ENCODE results near the gene PHF21A.

Gene PHF21A

DNA sequence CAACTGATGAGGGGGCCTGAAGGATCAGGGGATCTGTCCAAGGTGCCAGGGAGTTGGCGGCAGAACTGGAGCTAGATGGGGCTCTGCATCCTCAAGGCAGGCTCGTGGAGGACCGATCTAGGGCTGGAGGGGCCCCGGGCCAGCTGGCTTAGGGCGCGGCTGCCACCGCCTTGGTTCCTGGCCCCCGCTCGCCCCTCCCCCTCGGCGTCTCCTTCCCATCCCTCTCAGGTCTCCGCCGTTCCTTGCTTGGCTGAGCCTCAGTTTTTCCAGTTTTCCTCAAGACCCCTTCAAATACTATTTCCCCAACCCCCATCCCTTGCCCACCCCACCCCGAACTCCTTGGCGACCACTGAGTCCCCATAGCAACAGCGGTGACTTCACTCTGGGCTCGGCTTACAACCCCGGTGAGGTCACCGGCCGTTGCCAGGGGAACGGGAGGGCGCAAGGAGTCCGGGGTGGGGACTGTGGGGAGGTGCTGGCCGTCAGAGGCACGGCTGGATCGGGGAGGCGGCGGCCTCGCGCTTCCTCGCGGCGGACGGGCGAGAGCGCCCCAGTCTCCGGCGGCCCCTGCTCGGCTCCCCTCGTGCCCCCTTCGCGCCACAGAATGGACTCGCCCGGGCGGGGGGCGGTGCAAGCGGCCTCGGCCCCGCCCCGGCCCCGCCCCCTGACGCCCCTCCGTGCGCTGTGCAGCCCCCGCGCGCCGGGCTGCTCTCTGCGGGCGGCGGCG is 221.6 kb downstream of the PHF21A start:
- DNase-seq = no peak

DNA sequence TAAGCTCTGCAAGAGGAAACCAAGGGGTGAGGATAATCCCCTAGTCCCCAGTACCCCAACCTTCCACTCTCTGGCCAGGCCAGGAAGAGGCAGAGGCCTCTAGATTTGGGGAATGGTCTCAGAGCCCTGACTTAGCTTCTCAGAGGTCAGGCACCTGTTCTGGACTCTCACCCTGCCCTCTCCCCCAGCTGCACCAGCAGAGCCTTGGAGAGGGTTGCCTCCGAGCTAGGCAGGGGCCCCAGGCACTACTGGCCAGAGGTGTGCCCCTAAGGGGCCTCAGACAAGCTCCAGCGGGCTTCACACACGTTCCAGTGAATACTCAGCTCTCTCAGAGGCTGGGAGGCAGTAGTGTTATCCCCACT is 222.2 kb downstream of the PHF21A start:
- no peak for DNase-seq

DNA sequence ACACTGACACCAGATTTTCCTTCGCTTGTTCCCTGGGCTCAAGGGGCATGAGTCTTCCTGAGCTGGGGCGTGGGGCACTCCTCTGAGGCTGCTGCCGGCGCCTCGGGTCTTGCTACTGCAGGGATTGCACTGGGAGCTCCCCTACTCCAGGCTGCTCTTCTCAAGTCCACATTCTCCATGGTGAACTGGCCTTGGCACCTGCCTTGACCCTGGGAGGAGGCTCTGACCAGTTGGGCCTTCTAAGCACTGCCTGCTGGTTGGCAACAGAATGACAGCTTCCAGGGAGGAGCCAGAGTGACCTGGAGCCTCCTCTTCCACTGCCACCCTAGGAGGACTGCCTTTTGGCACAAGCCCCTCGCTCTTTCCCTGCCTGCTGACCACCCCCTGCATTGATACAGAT is 223.7 kb downstream of the PHF21A start:
- no peak for DNase-seq

DNA sequence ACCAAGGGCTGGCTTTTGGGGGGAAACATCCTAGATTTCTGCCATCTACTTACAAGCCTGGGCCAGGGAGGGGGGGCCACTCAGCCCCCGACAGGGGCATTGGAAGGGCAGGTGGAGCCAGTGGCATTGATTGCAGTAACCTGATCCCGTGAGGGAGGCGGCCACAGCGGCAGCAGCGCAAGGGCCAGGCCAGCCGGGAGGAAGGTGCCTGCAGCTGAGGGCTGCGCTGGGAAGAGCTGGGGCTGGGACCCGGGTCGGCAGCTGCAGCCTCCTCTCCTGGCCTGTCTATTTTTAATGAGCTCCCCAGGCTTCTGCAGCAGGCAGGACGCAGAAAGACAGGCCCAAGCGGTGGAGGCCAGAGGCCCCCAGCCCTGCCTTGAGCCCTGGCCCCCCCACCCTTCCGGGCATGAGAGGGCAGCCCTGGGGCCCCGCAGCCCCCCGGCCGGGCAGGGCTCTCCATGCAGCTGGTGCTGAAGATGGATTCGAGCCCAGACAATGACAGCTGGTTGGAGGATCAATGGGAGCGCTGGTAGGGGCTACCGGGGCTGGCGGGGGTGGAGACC is 224.8 kb downstream of the PHF21A start:
- DNase-seq = no peak

DNA sequence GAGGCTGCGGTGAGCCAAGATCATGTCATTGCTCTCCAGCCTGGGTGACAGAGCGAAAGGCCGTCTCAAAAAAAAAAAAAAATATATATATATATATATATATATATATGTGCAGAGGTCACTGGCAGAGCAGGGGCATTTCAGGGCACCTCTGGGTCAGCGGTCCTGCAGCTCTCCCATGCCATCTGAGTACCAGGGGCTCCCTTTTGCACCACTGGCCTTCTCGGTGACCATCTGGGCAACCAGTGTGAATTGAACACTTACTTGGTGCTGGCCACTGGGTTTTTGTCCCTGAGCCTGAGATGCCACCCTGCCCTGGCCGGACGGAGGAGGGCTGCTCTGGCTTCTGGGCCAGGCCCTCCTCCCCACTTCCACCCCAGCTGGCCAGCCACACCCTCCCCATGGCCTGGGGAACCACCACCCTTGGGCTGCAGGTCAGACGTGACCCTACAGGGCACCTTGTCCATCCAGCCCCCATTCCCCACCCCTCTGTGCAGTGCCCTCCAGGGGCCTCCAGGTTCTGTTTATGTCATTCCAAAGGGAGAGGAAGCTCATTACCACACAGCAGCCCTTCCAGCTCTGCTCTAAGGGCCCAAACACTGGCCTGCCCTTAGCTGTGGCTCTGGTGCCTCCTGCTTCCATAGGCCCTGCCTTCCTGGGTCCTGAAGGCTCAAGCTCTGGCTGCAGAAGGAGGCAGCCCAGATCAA is 225.5 kb downstream of the PHF21A start:
- DNase-seq = no peak

DNA sequence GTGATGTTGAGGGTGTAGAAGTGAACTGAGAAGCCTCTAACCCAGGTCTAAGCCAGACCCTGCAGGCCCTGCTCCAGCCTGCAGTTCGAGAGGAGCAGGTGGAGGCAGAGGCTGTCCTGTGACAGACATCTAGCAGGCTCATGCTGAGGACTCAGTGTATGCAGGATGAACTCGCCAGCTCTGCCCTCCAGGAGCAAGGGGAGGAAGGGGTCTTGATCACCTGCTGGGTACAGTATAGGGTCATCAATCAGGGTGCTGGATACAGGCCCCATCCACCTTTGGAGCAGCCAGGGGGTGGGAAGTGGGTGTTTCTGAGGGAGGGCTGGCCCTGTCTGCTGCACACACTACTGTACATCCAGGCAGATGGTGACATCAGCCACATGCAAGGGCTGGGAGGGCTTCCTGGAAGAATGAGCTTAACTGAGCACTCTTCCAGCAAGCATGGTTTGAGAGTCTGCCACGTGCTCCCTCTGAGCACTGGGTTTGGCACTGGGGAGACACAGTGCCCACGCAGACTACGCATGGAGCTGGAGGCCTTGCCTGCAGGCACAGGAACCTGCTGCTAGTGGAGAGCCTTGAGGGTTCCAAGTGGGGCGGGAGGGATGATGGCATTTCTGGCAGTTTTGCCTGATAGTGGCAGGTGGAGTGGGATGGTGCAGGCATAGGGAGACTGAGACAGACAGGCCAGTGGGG is 226.6 kb downstream of the PHF21A start:
- DNase-seq = no peak

DNA sequence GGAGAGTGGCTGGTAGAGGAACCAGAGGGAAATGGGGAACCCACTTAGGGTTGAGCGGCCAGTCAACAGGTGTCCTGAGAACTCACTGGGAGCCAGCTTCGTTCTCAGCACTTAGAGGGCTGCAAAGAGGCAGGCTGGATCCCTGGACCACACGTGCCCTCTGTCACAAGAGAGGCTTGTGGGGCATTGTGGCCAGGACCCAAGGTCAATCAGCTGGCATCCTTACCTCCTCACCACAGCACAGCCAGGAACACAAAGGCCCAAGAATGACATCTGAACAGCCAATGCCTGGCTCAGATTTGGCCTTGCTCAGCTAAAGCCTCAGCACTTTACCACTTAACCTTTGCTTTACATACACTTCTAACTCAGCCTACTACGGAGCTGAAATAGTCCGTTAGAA is 228.4 kb downstream of the PHF21A start:
- no peak for DNase-seq

DNA sequence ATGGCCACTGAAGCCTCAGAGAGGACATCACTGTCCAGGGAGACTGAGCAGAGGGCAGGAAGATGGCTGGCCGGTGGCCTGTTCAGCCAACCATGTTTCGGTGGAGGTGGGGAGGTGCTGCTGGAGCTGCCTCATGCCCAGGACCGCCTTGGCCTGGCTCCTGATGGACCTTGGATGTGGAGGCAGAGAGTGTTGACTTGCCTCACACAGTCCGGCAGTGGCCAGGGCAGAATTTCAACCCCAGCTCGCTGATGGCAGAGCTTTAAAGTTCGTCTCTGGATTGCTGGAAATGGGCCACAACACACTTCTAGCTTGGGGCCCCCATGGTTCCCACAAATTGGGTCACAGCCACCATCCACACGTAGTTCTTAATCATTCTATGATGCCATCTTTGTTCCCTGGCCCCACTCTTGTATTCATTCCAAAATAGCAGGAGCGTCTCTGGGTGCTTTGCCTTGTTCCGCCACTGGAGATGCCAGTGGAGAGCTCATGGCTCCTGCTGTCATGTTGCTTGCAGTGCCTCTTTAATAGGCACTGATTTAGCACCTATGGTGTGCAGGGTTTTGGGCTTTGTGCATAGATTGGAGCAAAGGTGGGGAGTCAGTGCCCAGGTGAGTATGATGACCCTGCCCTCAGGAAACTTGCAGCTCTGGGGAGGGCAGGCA is 230.2 kb downstream of the PHF21A start:
- no peak for DNase-seq

DNA sequence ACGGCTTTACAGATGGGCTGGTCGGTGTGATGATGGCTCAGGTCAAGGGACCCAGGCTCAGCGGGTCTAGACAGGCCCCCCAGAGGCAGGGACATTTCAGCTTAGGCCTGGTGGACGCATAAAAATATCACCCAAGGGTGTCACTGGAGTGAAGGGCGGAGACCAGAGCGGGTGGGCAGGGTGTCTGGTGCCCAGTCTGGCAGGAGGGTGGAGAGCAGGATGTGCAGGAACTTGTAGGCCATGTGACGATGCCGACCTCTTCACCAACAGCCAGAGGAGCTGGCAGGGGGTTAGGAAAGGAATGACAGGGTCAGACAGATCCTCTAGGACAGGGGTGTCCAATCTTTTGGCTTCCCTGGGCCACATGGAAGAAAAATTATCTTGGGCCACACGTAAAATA is 231.3 kb downstream of the PHF21A start:
- no peak for DNase-seq

DNA sequence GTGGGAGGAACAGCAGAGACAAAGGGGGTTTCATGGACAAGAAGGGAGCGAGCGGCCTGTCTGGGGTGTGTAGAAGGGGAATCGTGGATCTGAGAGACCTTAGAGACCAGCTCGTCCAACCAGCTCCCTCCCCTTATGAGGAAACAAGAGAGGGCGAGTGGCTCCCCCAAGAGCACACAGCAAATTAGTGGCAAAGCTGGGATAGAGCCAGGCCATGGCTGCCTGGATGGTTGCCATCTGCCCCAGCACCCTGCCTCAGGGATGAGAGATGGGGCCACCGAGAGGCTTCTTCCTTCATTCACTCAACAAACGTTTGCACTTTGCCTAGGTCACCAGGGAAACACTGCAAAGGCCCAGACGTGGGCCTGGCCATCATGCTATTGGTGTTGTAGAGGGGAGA is 231.7 kb downstream of the PHF21A start:
- DNase-seq = no peak

DNA sequence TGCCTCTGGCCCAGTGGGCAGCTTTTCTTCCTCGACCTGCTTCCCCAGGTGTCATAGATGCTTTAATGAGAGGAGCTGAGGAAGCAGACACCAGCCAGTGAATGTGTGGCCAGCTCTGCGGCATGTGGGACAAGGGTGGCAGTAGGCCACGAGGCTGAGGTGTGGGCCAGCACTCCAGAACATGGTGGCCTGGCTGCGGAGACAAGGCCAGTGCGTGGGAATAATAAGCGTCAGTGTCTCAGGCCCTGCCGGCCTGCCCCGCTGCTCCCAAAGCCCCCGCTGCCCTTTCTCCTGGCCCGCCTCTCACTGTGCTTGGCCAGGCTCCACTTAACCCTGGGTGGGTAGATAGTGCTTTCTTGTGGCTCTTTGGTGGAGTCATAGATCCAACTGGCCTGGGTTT is 233.7 kb downstream of the PHF21A start:
- DNase-seq = no peak

DNA sequence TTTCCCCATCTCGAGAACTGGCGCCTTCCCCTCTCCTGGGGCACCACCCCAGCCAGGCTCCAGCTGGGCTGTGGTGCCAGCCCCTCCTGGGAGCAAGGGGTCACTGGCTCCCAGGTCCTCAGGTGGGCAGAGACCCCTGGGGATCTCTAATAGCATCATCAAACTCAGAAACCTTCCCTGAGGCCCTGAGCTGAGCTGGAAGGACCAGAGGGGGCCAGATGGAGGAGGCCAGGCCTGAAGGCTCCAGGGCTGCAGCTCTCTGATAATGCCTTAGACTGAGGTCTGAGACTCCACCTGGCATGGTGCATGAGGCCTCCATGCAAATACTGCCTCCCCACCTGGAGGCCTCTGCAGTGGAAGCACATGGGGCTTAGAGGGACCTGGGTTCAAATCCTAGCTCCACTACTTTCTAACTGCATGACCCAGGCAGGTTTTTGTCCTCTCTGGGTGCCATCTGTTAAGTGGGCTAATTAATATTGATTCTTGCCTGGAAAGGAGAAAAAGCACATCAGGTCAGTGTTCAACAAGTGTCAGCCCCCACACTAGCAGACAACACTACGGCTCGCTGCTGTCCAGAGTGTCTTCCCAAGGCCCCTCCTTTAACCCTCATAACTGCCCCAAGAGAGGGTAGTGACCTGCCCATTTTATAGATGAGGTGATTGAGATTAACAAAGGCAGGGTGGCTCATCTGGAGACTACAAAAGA is 234.3 kb downstream of the PHF21A start:
- DNase-seq = no peak

DNA sequence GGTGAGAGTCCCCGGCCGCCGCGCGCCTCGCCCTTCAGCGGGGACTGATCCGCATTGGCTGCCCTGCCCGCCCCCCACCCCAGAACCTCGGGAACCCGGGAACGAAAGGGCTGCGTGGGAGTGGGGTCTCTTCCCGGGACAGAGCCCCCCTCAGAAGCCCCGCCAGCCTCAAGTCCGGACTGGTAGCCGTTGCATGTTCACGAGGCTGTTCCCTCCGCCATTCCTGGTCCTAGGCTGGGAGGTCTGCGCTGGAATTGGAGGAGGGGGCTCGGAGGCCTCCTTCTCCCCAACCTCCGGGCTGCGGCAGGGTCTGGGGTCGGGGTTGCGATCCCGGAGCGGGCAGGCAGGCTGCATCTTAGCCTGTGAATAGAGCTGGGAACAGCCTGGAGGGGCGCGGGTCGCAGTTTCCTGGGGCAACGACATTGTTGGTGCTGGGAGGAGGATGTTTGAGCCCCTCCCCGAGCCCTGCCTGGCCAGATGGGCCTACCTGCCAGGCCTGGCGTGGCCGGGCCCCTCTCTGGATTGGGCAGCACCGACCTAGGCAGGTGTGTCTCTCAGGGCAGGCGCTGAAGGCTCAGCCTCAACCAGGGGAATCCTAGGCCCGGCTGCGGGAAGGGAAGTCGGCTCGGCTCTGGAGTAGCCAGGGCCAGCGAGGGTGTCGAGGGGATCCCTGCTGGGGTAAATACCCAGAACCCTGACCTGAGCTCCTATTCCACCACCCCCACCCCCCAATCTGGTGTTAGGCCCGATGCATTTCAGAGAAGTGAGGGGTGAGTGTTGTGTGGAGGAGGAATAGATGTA is 235.1 kb downstream of the PHF21A start:
- DNase-seq = no peak

DNA sequence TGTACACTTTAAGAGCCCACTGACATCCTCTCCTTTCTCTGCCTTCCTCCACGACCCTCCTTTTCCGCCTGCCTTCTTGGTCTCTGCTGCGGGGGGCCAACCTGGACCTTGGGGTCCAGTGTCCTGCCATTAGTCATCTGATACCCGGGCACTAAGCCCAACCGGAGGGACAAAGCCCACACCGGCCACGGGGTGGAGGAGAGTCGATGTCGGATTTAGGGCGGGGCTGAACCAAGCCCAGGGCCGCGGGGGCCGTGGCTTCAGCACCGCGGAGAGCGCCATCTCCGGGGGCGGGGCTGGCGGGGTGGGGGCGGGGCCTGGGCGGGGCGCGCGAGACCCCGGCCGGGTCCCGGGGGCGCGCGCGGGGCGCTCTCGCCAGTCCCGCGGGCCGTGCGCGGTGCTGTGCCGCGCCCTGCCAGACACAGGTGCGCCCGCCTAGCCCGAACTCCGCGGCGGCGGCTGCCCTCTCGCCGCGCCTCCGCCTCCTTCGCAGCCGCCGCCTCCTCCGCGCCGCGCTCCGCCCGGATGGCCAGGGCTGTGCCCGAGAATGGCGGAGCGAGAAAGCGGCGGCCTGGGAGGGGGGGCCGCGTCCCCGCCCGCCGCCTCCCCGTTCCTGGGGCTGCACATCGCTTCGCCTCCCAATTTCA is 235.9 kb downstream of the PHF21A start, which contains the start of gene MAPK8IP1:
TSS of gene MAPK8IP1 (plus strand) at position 378 of the 647 bp plus-strand sequence. CDS start at position 548, 170 bp downstream.
- DNase-seq = no peak

DNA sequence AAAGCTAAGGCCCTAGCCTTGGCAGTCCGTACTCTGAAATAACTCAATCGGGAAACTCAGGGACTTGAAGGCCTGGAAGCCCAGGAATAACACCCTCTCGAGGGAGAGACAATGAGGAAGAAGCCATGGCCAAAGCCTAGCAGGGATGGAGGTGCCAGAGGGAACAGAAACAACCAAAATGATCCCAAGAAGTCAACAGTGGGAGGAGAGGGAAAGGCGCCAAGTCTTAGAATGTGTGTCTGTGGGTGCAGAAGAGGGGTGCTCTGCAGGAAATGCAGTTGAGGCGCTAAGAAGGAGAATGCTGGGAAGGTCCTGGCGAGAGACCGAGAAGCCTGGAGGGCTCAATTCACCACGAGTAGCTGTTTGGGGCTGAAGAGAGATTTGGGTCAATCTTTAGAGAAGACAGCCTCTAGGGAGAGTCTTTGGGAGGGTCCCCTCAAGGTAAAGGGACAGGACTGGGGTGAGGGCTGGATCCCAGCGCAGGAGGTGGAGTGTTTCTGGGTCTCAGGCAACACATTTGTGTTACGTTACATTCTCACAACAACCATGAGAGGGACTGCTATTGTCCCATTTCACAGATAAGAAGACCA is 236.6 kb downstream of the PHF21A start:
- no peak for DNase-seq
